ENCODE measurements around the gene ABCC3.
"Not testable (repeated sequence)": the region's sequence is repeated elsewhere in the genome, so short reads cannot be mapped to it uniquely, and the experiment has no call there.

The ABCC3 gene

DNA sequence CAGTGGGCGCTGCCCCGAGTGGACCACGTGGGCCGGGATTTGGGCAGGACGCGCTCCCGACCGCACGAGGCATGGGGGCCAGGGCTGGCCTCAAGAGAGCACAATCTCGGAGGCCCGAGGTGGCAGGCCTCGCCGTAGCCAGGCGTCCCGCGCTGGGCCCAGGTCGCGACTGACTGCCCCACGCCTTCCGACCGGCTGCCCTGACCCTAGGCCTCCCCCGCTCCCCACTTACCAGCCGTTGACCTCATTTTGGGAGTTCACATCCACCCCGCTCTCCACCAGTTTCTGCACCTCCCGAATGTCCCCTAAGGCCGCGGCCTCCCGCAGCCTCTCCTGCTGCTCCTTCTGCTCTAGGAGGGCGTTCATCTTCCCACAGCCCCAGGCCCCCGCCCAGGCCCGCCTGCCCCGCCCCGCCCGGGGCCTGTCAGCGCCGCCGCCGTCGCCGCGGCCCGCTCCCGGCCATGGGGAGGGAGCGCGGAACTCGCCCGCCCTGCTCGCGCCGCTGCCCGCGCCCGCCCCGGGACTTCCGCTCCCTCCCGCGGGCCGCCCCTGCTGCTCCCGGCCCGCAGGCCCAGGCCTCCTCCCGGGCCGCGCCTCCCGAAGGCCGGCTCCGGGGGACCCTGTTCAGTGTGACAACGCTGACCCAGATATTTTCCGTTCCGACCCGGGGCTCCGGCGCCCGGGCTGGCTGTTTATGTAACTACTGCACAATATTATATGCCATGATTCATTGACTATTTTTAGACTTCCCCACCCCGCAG lies 72.8 kb downstream of the ABCC3 start, which contains the start of gene ANKRD40:
Gene ANKRD40 (minus strand): TSS at position 626 of the 761 bp plus-strand sequence. CDS start 260 bp downstream, at position 366.
- peak; percentile 90 for DNase-seq (ENCODE audit: low spot score)

DNA sequence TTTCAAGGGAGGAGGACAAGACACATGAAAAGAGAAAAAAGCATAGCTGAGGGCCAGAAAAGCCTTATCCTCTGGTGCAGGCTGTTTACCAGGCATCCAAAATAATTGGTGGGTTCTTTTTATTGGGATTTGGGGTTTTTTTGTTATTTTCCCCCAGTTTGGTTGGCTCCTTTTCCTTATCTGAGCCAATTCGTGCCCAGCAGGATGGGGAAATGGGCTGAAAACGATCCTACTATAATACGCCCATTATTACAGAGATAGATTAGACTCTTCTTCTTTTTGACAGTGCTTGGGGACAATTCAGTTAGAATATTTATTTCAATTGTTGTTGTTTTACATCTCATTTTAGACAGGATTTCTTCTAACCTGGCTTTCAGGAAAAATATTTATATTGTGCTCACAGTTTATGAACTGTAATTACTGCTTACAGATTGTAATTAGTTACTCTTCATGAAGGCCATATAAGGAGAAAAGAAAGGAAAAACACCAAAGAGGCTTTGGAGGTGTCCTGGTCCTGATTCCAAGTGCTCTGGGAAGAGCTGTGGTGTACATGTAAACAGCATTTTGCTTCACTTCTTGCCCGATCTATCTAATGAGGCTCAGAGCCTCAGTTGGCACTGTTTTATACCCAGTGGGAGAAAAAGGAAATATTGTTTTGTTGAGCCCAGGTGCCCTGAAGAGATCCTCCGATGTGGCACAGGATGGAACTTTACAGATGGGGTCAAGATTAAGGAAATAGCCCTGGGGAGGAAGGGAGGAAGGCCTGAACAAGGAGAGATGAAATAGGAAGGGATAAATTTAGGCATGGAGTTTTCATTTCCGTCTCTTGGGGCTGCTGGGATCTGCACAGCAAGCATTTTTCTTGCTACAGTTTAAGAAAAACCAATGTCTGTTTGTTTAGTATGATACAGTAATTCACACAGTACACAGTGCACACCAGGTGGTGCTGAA lies 73.6 kb downstream of the ABCC3 start:
- DNase-seq (ENCODE audit: low spot score), result no peak

DNA sequence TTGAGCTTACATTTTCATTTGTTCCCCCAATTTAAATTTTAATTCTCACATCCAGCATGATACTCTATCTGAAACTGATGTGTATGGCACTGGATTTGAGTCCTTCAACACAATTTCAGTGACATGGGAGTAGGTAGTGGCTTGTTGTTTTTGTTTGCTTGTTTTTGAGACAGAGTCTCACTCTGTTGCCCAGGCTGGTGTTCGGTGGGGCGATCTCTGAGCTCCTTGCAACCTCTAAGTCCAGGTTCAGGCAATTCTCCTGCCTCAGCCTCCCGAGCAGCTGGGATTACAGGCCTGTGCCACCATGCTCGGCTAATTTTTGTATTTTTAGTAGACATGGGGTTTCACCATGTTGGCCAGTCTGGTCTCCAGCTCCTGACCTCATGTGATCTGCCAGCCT lies 74.4 kb downstream of the ABCC3 start:
- DNase-seq (ENCODE audit: low spot score), result not testable (repeated sequence)

DNA sequence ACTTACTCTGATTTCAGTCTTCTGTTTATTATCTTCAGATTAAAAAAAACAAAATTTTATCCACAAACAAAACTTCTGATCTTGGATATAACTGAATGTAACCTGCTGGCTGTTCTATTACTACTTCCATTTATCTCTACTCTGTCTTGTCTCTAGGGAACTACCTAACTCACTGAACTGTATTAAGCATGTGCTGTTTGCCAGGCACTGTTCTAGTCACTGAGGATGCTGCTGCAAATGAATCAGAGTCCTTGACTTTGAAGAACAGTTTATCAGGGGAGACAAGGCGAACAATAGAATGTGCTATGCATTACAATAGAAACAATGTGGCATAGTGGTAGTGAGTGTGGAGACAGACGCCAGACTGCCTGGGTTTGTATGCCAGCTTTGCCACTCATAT lies 75.3 kb downstream of the ABCC3 start:
- no peak for DNase-seq (ENCODE audit: low spot score)

DNA sequence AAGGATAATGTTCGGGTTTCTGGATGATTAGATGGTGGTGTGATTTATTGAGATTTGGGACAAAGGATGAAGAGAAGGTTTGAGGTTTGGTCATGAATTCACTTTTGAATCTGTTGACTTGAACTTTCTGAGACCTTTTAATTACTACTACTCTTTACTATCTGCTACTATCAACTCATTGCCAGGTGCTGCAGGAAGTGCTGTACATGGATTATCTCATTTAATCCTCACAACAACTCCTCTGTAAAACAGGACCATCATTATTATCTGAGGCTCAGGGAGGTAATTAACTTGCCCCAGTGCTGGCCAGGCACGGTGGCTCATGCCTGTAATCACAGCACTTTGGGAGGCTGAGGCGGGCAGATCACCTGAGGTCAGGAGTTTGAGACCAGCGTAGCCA lies 76.0 kb downstream of the ABCC3 start:
- DNase-seq (ENCODE audit: low spot score), result no peak

DNA sequence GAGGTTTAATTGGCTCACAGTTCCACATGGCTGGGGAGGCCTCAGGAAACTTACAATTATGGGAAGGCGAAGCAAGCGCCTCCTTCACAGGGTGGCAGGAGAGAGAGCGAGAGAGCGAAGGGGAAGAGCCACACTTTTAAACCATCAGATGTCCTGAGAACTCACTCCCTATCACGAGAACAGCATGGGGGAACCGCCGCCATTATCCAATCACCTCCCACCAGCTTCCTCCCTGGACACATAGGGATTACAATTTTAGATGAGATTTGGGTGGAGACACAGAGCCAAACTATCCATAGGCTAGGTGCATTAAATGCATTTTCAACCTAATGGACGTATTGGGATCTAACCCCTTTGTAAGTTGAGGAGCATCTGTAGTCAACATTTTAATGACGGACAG lies 78.0 kb downstream of the ABCC3 start:
- no peak for DNase-seq (ENCODE audit: low spot score)

DNA sequence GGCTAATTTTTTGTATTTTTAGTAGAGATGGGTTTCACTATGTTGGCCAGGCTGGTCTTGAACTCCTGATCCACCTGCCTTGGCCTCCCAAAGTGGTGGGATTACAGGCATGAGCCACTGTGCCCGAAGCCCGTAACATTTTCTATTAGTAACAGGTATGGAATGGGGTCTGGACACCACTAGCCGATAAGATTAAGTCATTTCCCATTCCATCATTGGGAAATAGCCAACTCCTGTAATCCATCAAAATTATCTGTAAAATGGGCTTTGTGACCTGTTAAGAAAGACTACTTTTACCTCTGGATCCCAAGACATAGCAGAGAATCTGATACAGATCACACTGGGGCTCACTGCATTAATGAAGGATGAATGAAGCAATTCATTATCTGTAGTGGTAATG lies 80.8 kb downstream of the ABCC3 start:
- no peak for DNase-seq (ENCODE audit: low spot score)

DNA sequence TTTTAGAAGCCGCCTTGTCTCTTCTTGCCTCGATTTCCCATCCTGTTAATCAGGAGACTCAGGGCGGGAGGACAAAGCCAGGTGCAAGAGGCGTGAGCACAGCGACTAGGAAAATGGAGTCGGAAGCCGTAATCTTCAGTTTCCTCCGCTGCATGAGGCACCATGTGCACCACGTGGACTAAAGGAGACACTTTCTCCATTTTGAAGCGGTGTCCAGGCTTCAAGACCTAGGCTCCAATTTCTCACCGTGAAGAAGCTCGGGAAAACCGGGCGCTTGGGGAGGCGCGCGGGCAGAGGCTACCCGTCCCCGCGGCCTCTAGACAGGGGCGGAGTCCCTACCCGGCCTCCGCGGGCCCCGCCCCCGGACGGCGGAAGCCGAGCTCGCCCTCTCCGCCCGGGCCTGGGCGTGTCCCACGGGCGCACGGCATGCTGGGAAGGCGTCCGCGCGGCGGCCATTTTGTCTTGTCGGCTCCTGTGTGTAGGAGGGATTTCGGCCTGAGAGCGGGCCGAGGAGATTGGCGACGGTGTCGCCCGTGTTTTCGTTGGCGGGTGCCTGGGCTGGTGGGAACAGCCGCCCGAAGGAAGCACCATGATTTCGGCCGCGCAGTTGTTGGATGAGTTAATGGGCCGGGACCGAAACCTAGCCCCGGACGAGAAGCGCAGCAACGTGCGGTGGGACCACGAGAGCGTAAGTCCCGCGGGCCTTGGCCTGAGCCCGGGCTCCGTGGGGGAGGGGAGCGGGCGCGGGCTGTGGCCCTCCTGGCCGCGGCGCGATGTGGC lies 84.7 kb downstream of the ABCC3 start, which contains the start of gene LUC7L3:
Gene LUC7L3 (plus strand): TSS at position 460 of the 780 bp plus-strand sequence. CDS start 130 bp downstream, at position 590.
- peak; percentile 95 for DNase-seq (ENCODE audit: low spot score)

DNA sequence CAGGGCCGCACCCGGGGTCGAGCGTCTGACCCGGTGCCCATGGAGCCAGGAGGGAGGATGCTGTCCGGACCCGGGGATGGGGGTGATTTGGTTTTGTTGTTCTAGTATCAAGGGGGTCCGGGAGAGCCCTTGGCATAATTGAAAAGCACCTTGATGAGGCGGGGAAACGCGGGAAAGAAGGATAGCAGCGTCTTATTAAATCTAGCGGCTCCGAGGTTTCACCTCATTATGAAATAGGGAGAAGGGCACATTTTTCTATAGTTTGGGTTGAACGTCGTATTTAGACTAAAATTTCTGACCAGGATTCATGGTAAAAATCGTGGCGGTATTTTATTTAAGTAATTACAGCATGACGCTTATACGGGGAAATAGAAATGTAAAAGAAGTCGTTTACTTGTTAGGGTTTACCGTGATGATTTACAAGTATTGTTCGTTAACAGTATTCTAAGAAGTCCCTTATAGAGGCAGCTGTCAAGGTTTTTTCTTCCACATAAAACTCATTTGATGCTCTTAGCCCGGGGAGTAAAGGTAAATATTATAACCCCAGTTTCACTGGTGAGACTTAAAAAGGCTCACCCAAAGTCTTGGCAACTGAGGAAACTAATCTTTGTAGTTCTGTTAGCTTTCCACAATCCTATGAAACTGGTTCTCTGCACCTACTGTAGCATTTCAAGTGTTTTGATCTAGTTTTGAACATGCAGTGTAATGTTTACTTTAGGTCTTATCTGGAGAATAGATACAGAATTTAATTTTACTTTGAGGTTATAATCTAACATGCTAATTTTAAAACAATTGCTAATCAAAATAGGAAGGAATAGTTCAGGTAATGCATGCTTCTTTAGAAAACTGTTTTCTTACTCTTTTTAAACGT lies 85.5 kb downstream of the ABCC3 start:
- DNase-seq (ENCODE audit: low spot score), result no peak

DNA sequence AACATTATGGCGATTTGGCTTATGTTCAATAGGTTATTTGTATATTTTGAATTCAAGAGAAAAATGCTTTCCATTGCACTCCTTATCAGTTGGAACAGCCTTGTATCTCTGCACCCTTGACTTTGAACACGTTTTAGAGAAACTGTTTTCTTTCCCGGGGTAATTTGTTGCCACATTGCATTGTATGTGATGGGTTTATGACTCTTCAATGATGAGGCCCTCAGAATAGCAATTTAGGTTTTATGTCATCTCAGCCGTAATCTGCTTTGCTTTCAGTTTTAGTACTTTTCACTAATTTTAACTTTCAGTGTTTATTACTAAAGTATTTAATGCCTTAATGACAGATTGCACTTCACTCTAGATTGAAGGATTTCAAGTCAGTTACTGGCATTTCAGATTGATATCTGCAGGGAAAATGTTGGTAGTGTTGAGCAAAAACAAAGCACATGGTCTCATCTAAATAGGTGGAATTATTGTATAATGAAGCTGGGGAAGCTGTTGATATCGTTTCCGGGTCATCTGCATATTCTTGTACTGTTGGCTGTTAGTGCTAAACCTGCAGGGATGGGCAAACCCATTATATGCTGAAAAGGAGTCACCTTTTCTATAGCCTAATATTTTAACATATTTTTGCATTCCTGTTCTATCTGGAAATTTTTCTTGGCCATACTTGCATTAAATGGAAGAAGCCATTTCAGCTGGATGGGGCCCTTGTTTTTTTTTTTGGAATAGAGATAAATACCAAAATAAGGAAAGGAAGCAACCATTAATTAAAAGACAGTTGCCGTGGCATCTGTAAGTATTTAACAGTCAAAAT lies 86.7 kb downstream of the ABCC3 start:
- no peak for DNase-seq (ENCODE audit: low spot score)

DNA sequence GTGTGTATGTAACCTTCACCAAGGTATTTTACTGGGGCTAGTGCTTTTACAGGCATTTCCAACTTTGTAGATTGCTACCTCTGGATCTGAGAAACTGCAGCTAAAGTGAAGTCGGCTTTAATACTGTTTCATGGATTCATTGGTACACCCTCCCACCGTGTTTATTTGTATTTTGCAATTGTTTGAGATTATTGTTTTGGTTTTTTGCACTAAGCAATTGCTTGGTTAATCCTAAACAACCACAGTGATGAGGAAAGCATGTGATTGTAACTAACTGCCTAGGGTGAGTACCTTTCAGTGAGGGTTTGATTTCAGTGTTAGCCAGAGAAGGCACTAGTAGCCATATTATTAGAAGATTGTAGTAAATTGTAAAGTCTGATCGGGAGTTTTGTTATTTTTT lies 88.1 kb downstream of the ABCC3 start:
- DNase-seq (ENCODE audit: low spot score), result no peak

DNA sequence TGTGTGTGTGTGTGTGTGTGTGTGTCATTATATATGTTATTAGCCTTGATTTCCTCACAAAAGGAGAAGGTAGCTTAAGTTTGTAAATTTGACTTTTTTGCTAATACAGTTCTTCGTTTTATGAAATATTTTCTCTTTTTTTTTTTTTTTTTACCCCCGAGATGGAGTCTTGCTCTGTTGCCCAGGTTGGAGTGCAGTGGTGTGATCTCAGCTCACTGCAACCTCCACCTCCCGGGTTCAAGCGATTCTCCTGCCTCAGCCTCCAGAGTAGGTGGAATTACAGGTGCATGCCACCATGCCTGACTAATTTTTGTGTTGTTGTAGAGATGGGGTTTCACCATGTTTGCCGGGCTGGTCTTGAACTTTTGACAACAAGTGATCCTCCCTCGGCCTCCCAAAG lies 89.9 kb downstream of the ABCC3 start:
- not testable (repeated sequence) for DNase-seq (ENCODE audit: low spot score)

DNA sequence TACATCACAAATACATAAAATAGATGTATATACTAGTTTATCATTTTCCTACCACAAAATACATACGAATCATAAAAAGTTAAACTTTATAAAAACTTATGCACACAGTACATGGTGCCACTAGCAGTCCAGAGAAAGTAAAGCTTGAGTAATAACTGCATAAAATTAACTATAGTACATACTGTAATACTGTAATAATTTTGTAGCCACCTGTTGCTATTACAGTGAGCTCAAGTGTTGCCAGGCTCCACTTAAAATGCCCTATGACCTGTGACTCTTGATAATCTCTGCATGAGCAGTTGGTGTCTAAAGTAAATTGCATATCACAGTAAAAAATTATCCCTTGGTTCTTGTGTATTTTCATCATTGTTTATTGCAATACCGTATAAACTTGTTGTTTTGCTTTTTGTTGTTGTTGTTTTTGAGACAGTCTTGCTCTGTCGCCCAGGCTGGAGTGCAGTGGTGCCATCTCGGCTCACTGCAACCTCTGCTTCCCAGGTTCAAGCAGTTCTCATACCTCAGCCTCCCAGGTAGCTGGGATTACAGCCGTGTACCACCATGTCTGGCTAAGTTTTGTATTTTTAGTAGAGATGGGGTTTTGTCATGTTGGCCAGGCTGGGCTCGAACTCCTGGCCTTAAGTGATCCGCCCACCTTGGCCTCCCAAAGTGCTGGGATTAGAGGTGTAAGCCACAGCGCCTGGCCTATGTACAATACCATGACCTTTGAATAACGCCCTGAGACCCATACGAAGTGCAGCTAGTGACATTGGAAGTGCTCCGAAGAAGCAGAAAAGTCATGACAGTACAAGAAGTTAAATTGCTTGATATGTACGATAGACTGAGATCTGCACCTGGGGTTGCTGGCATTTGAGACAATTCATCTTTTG lies 91.3 kb downstream of the ABCC3 start:
- no peak for DNase-seq (ENCODE audit: low spot score)

DNA sequence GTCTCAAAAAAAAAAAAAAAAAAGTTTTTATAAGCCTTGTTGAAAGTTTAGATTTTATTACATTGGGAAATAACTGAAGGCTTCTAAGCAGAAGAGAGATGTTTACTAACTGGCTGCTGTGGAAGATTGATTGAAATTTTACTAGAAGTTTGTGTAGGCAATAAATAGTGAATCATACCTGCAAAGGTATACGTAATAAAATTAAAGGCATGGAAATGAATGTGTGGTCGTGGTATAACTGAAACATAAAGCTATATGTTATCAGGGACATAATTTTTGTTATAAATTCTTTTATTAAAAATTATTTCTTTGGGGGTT lies 93.4 kb downstream of the ABCC3 start:
- DNase-seq (ENCODE audit: low spot score), result peak; percentile 20

DNA sequence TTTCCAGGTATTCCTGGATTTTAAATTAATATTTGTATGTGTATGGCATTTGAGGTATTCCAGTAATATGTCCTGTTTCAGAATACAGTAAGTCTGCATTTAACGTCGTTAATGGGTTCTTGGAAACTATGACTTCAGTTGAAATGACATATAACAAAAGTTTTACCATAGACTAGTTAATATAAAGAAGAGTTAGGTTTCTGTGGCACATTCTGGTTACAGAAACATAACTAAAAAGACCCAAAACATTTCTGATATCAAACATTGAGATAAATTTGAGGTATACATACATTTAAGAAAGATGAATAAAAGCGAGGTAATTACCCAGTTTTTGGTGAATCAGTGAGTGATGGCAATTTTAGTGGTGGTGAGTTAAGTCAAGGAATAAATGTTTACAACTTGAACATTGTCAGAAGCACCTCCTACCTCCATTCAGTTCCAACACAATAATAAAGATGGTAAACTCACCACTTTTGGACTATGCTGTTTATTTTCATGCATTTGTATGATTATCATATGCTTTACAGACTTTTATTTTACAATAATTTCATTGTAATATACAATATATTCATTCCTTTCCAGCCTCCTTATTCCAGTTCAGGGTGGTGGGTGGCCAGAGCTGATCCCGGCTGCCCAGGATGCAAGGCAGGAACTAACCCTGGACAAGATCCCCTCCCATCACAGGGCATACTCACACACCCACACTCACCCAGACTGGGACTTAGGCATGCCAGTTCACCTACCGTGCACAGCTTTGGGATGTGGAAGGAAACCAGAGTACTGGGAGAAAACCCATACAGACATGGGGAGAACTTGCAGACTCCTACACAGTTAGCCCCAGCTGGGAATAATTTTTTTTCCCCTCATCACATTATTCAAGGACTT lies 94.4 kb downstream of the ABCC3 start:
- no peak for DNase-seq (ENCODE audit: low spot score)

DNA sequence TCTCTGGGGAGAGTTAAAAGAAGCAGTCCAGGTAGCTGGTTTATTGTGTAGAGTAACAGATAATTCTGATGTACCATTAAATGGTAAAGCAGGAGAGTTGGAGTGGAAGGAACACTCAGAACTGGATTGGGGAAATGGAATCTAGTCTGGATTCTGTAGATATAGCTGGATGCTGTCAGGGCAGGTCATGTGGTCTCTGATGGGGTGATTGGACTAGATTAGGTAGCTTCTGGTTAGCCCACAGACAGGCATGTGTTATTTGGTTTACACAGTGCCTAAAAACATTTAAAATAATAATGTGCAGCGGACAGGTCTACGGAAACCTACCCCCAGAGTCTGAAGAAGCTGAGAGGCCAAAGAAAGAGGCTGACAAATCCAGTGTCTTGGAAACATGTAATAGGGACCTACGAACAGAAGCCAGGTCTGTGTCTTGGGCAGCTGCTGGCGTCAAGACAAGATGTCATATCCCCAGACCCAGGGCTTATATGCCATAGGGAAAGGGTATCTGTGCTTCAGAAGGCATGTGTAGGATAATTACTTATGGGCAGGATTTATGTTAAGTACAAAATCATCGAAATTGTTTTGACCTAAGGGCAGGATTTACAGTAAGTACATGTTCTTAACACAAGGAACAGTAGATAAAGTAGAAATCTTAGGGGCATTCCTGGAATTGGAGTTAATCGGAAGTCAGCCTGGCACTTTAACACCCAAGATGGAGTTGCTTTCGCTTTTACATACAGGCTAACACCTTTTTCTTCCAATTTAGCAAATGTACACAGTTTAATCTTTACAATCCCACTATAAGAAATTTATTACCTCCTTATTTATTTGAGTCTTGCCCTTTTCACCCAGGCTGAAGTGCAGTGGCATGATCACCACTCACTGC lies 97.1 kb downstream of the ABCC3 start:
- no peak for DNase-seq (ENCODE audit: low spot score)

DNA sequence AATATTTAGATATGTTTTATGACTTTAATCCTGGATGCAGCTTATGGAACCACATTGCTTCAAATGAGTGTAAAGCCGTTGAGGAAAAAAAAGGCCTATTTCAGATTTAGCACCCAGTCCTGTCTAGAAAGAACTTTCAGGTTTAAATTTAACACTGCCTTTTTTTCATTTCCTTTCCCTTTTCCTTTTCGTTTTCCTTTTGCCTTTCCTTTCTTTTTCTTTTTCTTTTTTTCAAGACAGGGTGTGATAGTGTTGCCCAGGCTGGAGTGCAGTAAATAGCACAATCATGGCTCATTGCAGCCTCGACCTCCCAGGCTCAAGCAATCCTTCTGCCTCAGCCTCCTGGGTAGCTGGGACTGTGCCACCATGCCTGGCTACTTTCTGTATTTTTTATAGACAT lies 100.6 kb downstream of the ABCC3 start:
- DNase-seq (ENCODE audit: low spot score), result no peak
